K562 (cell line): Measurements from ENCODE around the gene TMEM156. TPM values are rescaled to one million over a fixed set of nuclear protein-coding genes. Genes with fewer than 3 reads are reported as not detected.

Experiments
- ATAC-seq: fragments of 200-7000 bp; cut with Tn5 transposase; 3 replicates; pipeline ENCODE4 v1.9.1; 2020; ENCODE audit warnings: moderate library complexity
- BruUV-seq: library from RNA; stranded (reverse); fragments of 400-500 nt; replicated peaks from 2 replicates; lab custom pipeline; 2021; lab: Mats Ljungman, UMichigan
- CTCF ChIA-PET: fragments of 300-600 bp; formaldehyde crosslinking; extraction: SDS; loops from one replicate; lab custom pipeline; 2021; ENCODE audit warnings: low intra/inter-chr PET ratio; lab: Yijun Ruan, JAX
- POLR2A ChIA-PET: fragments of 300-600, 350-650 bp; sonication (Branson Sonifier 250); formaldehyde crosslinking; extraction: SDS; loops from one replicate; lab custom pipeline; 2021; ENCODE audit warnings: antibody characterized with exemption, inconsistent platforms; lab: Yijun Ruan, JAX
- DNase-seq, 4 experiments: peaks; one replicate each; pipeline versions ENCODE4 v3.0.0 to v3.0.0-alpha.2; 2011 to 2018; ENCODE audit warnings: low spot score in 3 of 4, mixed read lengths in 3 of 4; ENCODE audit errors: extremely low read depth in 1 of 4
- FAIRE-seq: peaks from 2 replicates; lab custom pipeline; 2011; peaks lifted over from hg19 to GRCh38; lab: Jason Lieb, UNC
- H2AFZ ChIP-seq: 2 replicates; pipeline ENCODE4 v1.6.0; 2011; ENCODE audit warnings: low read depth, low read length, control low read depth, inconsistent platforms
- H3K27ac ChIP-seq: fragments of 200-600 bp; 3 replicates; pipeline ENCODE4 v1.8.0; 2011; ENCODE audit warnings: low read depth, mild to moderate bottlenecking, control low read depth, inconsistent platforms, low read length, moderate library complexity, mixed read lengths; ENCODE audit errors: extremely low read depth
- H3K27me3 ChIP-seq, 2 experiments: fragments of 300-600 bp in 1 of 2; 2 replicates in 1 of 2; 3 replicates in 1 of 2; pipeline versions ENCODE4 v1.6.0 to v1.8.0; 2011; ENCODE audit warnings: inconsistent platforms in 2 of 2, low read length in 2 of 2, mild to moderate bottlenecking in 1 of 2, mixed read lengths in 1 of 2, moderate library complexity in 1 of 2; ENCODE audit not compliant: control insufficient read depth in 2 of 2, insufficient read depth in 2 of 2
- H3K36me3 ChIP-seq: fragments of 300-600 bp; 3 replicates; pipeline ENCODE4 v1.8.0; 2011; ENCODE audit warnings: mild to moderate bottlenecking, low read length, inconsistent platforms; ENCODE audit not compliant: control insufficient read depth, insufficient read depth
- H3K4me1 ChIP-seq, 2 experiments: fragments of 200-600 bp in 1 of 2; replicated peaks in 1 of 2; 2 replicates in 1 of 2; 3 replicates in 1 of 2; pipeline versions ENCODE4 v1.5.1 to v1.8.0; 2011; ENCODE audit warnings: inconsistent platforms in 2 of 2, low read length in 2 of 2, mild to moderate bottlenecking in 1 of 2, mixed read lengths in 1 of 2, moderate library complexity in 1 of 2; ENCODE audit not compliant: control insufficient read depth in 2 of 2, insufficient read depth in 2 of 2
- H3K4me2 ChIP-seq: 2 replicates; pipeline ENCODE4 v1.6.1; 2011; ENCODE audit warnings: low read length, control low read depth, inconsistent platforms, mixed read lengths; ENCODE audit not compliant: insufficient read depth
- H3K4me3 ChIP-seq: fragments of 200-600 bp; sonication (generic), shearing (Covaris generic); 2 replicates; pipeline ENCODE4 v1.5.1; 2016; ENCODE audit warnings: control low read depth, inconsistent platforms
- H3K79me2 ChIP-seq: fragments of 200-600 bp; 3 replicates; pipeline ENCODE4 v1.8.0; 2011; ENCODE audit warnings: low read length, inconsistent platforms; ENCODE audit not compliant: control insufficient read depth, insufficient read depth
- H3K9ac ChIP-seq, 2 experiments: 2 replicates each; pipeline versions ENCODE4 v1.6.0 to v1.6.1; 2011; ENCODE audit warnings: low read depth in 2 of 2, low read length in 2 of 2, control low read depth in 1 of 2, inconsistent platforms in 1 of 2, mild to moderate bottlenecking in 1 of 2, mixed read lengths in 1 of 2; ENCODE audit not compliant: insufficient read depth in 1 of 2
- H3K9me1 ChIP-seq: one replicate; pipeline ENCODE4 v1.6.0; 2011; ENCODE audit warnings: inconsistent platforms, mild to moderate bottlenecking, low read length, moderate library complexity; ENCODE audit not compliant: control insufficient read depth, insufficient read depth
- H3K9me3 ChIP-seq: replicated peaks from 2 replicates; pipeline ENCODE4 v1.5.1; 2011; ENCODE audit warnings: low read depth, low read length, inconsistent platforms; ENCODE audit not compliant: control insufficient read depth, insufficient read depth
- H4K20me1 ChIP-seq: replicated peaks from 2 replicates; pipeline ENCODE4 v1.6.1; 2011; ENCODE audit warnings: low read length, inconsistent platforms, mixed read lengths; ENCODE audit not compliant: control insufficient read depth, insufficient read depth
- NKRF ChIP-seq: fragments of 450-650 bp; IDR thresholded peaks from 2 replicates; pipeline ENCODE4 v1.6.1; 2016; ENCODE audit warnings: borderline replicate concordance
- POLR2AphosphoS2 ChIP-seq: IDR thresholded peaks from 2 replicates; pipeline ENCODE4 v1.6.1; 2012; ENCODE audit warnings: low read length, improper control_type of control experiment
- RAD21 ChIP-seq, 2 experiments: fragments of 250-450 bp in 1 of 2; fragments of 450-650 bp in 1 of 2; sonication (Bioruptor Pico) in 1 of 2; formaldehyde crosslinking in 1 of 2; IDR thresholded peaks in 1 of 2; conservative IDR thresholded peaks in 1 of 2; 2 replicates each; pipeline versions ENCODE4 v1.4.0 to v1.8.0; 2020 to 2022; ENCODE audit warnings: mild to moderate bottlenecking in 2 of 2, moderate library complexity in 1 of 2
- ZBTB12 ChIP-seq: fragments of 250-450 bp; sonication (Bioruptor Pico); IDR thresholded peaks from 2 replicates; pipeline ENCODE4 v1.4.0; 2020
- ZNF146 ChIP-seq: IDR thresholded peaks from one replicate; pipeline ENCODE4 v1.6.1; 2018; ENCODE audit warnings: missing compliant biosample characterization; ENCODE audit not compliant: unreplicated experiment
- ZNF174 ChIP-seq: fragments of 250-450 bp; sonication (Bioruptor Pico); IDR thresholded peaks from 2 replicates; pipeline ENCODE4 v1.4.0; 2020; ENCODE audit warnings: mild to moderate bottlenecking
- WGBS: fragments of 100-300 bp; shearing (Covaris generic); methylation state at CpG from one replicate; pipeline ENCODE4 v1.1.6; 2016; ENCODE audit warnings: low coverage, mixed read lengths; ENCODE audit not compliant: insufficient coverage; ENCODE audit errors: missing lambda C conversion rate; 5-methylcytosine and 5-hydroxymethylcytosine counted together
- in situ Hi-C: fragments of 300-500 bp; cut with MboI; formaldehyde crosslinking; loops from 4 replicates; pipeline ENCODE4 v1.15.0; 2018; ENCODE audit warnings: inconsistent platforms, mixed read lengths
- intact Hi-C: fragments of 100-400 bp; cut with micrococcal nuclease; formaldehyde crosslinking; loops from 2 replicates; pipeline ENCODE4 v1.14.2; 2022
- polyA plus RNA-seq, 8 experiments: library from polyadenylated mRNA; depleted of rRNA in 4 of 8; stranded (reverse) in 5 of 8; unstranded in 3 of 8; fragments of >200 nt; fragmentation: Nextera tagmentation in 2 of 8; fragmentation: Illumina TruSeq in 1 of 8; extraction: Ambion mirVana in 2 of 8; extraction: Trizol in 1 of 8; gene quantifications; 2 replicates each; pipeline versions ENCODE4 v1.2.1 to v1.2.3, GENCODE V29; 2011 to 2014; ENCODE audit warnings: inconsistent platforms in 1 of 8, missing spikeins in 1 of 8
- total RNA-seq, 7 experiments: library from RNA; depleted of rRNA in 6 of 7; stranded (reverse); fragments of >200 nt in 6 of 7; fragmentation: Illumina TruSeq in 2 of 7; extraction: Trizol in 2 of 7; gene quantifications; 2 replicates each; pipeline versions ENCODE4 v1.2.1 to v1.2.3, GENCODE V29; 2011 to 2021; ENCODE audit warnings: low replicate concordance in 1 of 7
- TF ChIP-seq, protein P1 (sequence below): fragments of 450-650 bp; conservative IDR thresholded peaks from 2 replicates; pipeline ENCODE4 v1.6.1; 2016; ENCODE audit warnings: missing genetic modification characterization, low read depth, mild to moderate bottlenecking, missing compliant biosample characterization, moderate library complexity

The TMEM156 gene
- total and polyA plus RNA-seq, 9 of the 15 experiments (the other 6 are each of a cell fraction or from before 2014, with no cell fraction given): 3.5 to 9.6 (median 6.4) TPM

GRCh38 chr4:38957893-38958292 lies 74.3 kb downstream of the TMEM156 start:
- in situ Hi-C loops: loop anchor here (10.0 kb wide), 1 partner anchor 677 kb away; the partner anchor contains the start of gene SMIM14

More at GRCh38 chr4:38957893-38958292, 74.3 kb downstream of the TMEM156 start:
- Histone ChIP-seq H3K4me3 (no peak overlapping the region), H3K9me3 (no peaks in the 10 kb centered on the region), H3K27ac (no peak overlapping the region), H3K4me1 (no peaks in the 10 kb centered on the region), H4K20me1 (no peaks in the 10 kb centered on the region), H3K36me3 (no peaks in the 10 kb centered on the region), H2AFZ (no peak overlapping the region), H3K4me2 (no peak overlapping the region), H3K9ac (no peak overlapping the region), H3K79me2 (no peaks in the 10 kb centered on the region), H3K9me1 (no peaks in the 10 kb centered on the region), H3K27me3 (peaks cover 3 to 11% of the 10 kb centered on the region in 2 experiments; a peak in 2 of 5 replicates)
- 28% methylated on average over 3 of the region's 3 CpGs for WGBS
- no peak for TF ChIP-seq NKRF
- TF ChIP-seq, protein P1, sequence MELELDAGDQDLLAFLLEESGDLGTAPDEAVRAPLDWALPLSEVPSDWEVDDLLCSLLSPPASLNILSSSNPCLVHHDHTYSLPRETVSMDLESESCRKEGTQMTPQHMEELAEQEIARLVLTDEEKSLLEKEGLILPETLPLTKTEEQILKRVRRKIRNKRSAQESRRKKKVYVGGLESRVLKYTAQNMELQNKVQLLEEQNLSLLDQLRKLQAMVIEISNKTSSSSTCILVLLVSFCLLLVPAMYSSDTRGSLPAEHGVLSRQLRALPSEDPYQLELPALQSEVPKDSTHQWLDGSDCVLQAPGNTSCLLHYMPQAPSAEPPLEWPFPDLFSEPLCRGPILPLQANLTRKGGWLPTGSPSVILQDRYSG (tag): no peak
- TF ChIP-seq ZNF174 (CRISPR knock-in tag): no peak
- no peak for TF ChIP-seq POLR2AphosphoS2
- no peak for TF ChIP-seq ZNF146
- TF ChIP-seq ZBTB12: no peak
- no peak for TF ChIP-seq RAD21 (CRISPR knock-in tag; conservative IDR thresholded peaks at IDR 0.05 in 1 of 2, IDR thresholded peaks at IDR 0.05 in 1 of 2)
- ATAC-seq (no peak), DNase-seq (no peak), FAIRE-seq (no peak)
- intact Hi-C loops: no loop called here
- ChIA-PET CTCF (no interaction called here), POLR2A (interaction anchor here (2.1 kb wide), 1 partner anchor 9 kb away, joined by 8 read pairs; no protein-coding TSS in a partner anchor)
- BruUV-seq: no TSS peak
